HG02623 (cell line): ENCODE data around the gene OR52L1.
"Not testable (repeated sequence)": the region's sequence is repeated elsewhere in the genome, so short reads cannot be mapped to it uniquely, and the experiment has no call there.

Experiments used
- ATAC-seq: cut with Tn5 transposase; IDR thresholded peaks from one replicate; pipeline ENCODE4 v1.9.1; 2021; ENCODE audit warnings: moderate library complexity; ENCODE audit not compliant: unreplicated experiment

Gene OR52L1

DNA sequence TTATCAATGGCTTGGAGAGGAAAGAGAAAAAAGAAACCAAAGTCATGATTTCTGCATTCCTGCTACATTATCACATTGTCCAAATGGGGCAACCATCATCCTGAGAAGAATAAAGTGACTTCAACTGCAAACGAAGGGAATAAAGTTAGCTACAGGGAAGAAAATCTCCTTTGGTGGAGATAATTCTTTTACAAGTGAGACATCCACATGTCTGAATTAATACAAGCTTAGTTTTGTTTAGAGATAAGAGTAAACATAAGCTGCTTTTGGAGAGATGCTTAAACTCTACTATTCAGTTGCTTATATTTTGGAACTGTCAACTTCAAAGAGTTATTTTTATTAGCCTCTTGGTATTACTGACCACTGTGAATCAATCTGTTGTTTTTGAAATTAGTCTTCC, at the start of gene OR52L1:
Gene OR52L1, minus strand, starts transcription at position 101 of the 400 bp plus-strand sequence. Its CDS starts 55 bp downstream, at position 46.
- no peak for ATAC-seq

- no peak for ATAC-seq
These were observed 44.1 kb upstream of the OR52L1 start, which contains the start of gene OR56A1 for GRCh38 chr11:6030708-6031405. TSS of gene OR56A1 (minus strand) at chr11:6030758. CDS start at chr11:6027692, 3,066 bp downstream.

- no peak for ATAC-seq
These were observed 40.7 kb upstream of the OR52L1 start for GRCh38 chr11:6027501-6027900.

DNA sequence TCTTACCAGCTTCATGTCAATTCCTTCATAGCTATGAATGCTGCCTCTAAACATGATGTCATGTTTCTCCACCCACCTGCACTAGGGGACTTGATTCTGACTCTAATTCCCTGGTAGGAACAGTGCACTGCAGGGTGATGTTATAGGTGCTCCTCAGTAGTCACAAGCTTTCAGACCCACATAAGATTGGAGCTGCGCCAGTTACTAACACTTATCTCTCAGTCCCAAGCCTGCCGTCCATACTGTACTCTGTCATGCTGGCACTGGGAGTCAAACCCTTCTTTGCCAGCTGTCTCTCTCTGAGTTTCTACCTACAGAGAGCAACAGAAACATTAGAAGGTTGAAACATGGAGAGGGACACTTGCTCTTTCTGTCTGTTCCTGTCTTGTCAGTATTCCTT, 38.3 kb upstream of the OR52L1 start:
- ATAC-seq: no peak

DNA sequence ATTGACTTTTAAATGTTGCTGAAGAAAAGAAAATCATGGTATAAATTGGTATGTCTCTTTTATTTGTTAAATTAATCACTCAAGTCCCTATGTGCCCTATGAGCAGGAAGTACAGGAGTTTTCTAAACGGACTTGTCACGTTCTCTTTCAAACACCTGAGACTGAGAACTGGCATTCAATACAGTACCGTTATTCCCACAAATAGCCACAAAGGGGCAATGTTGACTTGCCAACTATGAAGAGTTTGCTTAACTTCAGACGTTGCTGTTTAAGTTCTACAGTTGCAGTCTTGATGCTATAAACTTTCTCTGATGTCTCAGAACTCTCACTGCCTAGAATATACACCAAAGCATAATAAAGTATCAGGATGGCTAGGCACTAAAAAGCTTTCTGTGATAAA, 36.2 kb upstream of the OR52L1 start:
- peak; percentile 50 for ATAC-seq

- no peak for ATAC-seq
These were observed 26.3 kb upstream of the OR52L1 start for GRCh38 chr11:6013042-6013441.

- ATAC-seq: no peak
These were observed 25.4 kb upstream of the OR52L1 start for GRCh38 chr11:6012035-6012668.

DNA sequence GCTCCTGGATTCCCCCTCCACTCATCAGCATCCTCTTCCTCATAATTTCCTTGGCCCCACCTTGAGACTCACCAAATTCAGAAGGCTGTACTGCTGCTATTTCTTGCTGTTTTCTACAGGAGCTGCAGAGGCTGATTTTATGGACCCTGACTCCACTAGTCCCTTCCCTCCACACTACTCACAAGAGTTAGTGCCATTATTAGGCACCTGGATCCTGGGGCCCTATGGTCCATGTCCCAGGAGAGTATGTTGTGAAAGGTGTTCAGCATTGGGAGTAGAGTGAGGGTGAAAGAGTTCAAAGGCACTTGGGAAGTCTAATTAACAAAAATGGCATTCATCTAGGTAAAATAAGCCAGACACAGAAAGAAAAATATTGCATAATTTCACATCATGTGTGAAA, 20.1 kb upstream of the OR52L1 start, which contains the start of gene OR56A4:
Gene OR56A4, minus strand, starts transcription at position 101 of the 400 bp plus-strand sequence. CDS start 3,954 bp downstream, outside the sequence.
- ATAC-seq: no peak

GRCh38 chr11:6006395-6006794, 19.6 kb upstream of the OR52L1 start:
- no peak for ATAC-seq

GRCh38 chr11:6002202-6002699, 15.5 kb upstream of the OR52L1 start:
- no peak for ATAC-seq

DNA sequence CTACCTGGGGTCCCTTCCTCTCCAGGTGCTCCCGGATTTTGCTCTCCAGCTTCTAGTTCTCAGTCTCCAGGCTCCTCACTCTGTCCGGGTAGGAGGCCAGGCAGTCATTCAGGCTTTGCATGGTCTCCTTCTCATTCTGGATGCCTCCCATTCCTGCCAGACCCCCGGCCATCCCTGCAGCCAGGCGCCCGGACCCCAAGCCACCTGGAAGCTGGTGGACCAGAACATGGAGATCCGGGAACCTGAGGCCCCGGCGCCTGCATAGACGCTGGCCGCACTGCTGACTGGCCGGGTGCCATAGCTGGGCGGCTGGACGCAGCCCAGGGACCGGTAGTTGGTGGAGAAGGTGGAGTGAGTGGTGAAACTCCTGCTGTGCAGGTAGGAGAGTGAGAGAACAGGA, 8.0 kb upstream of the OR52L1 start:
- no peak for ATAC-seq

DNA sequence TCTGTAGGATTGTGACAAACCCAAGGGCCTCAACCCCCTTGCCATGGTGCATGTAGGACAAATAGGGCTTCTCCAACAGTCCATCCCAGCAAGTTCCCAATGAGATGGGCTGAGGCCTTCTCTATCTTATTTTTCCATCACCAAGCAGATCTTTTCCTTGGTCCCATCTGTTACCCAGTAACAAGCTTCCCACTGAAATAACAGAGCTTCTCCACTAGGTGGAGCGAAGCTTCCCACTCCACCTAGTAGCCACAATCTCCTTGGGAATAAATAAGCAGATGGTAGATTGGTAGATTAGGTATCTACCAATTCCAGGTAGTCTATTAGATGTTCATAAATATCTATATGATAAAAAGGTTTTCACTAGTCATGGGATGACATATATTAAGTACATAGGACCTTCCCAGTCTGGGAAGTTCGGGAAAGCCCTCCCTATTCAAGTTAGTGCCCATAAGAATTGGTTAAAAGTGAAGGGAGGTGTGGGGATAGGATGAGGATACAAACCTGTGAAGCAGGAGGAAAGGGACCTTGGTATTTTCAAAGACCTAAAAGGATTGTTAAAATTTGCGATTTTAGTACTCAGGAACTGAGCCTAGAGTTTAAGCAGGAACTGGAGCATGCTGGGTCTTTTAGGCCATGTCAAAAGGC, 5.9 kb upstream of the OR52L1 start:
- ATAC-seq: no peak

- ATAC-seq: no peak
These were observed 5.4 kb upstream of the OR52L1 start for GRCh38 chr11:5992150-5992549.

DNA sequence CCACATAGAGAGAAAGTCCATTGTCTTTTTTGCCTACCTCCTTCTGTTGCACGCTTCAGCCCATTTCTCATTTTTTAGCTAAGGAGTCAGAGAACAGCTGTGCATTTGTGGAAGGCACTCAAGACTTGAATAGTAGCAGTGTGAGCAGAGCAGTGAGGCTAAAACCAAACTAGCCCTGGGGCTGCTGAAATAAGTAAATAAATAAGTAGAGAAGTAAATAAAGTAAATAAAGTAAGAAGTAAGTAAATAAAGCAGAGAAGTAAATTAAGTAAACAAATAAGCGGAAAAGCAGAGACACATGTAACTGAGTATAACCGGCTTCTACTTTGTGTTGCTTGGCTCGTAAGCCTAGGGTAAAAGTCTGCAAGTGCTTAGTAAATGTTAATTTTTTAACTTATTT, 2.4 kb upstream of the OR52L1 start:
- no peak for ATAC-seq

DNA sequence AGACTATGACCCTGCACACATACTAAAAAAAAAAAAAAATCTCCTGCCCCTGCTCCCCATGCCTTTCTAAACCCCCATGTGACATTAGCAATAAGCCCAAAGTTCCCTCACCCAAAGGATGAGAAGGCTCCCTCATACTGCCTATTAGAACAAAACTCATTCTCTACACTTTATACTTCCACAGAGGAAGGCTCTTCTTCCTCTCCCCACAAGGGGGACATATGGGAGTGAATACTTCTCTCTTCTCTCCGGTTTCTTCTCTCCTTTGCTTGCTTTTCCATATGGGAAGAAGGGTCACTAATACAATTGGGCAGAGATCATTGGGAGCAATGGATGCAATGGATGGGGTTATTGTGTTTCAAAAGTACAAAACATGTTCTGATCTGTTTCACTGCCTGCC, 3.3 kb downstream of the OR52L1 start:
- ATAC-seq: no peak

DNA sequence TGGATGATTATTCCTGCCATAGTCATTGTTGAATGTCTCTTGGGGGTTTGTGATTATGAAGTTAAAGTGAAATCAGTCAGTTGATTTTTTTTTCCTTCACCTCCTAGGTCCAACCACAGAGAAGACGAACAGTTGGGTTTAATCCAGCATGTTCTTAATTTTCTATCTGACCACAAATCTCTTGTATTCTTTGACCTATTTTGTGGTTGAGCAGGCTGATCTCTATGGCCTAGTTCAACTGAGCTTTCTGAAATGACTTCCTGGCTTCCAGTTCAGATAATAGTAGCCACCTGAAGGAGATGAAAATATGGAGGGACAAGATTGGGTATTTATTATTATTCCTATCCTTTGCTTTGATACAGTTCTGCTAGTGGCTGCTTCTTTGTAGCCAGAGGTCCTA, 13.3 kb downstream of the OR52L1 start:
- ATAC-seq: no peak

DNA sequence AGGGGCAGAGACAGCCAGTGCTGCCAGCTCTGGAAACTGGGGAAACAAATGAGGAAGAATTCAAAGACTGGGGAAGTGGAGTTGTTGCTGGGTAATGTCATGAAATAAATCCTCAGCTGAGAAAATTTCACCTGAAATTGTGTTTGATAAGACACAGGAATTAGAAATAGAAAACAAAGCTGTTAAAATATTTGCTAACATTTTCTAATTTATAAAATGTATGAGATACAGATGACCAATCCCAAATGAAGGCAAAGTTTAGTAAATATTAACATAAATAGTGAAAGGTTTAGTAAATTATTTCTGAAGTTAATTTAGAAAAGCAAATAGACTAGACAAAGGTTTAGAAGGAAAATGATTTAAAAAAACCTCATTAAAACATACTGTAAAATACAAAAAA, 18.4 kb downstream of the OR52L1 start, which contains the start of gene OR56A5:
Gene OR56A5, minus strand, starts transcription at position 101 of the 400 bp plus-strand sequence. Its CDS starts 0 bp downstream, at position 101.
- no peak for ATAC-seq

DNA sequence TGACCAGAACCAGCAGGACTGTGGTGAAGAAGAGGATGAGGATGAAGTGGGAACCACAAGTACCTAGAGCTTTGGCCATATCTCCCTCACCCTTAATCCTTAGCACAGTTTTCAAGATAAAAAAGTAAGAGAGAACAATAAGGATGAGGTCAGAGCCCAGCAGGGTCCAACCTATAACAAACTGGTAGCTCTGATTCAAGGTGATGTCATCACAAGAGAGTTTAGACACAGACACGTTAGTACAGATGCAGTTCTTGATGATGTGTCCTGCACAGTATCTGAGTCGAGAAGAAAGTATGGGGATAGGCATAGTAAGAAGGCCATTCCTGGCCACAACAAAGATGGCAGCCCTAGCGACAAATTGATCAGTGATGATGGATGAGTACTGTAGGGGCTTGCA, 19.1 kb downstream of the OR52L1 start:
- ATAC-seq: no peak

DNA sequence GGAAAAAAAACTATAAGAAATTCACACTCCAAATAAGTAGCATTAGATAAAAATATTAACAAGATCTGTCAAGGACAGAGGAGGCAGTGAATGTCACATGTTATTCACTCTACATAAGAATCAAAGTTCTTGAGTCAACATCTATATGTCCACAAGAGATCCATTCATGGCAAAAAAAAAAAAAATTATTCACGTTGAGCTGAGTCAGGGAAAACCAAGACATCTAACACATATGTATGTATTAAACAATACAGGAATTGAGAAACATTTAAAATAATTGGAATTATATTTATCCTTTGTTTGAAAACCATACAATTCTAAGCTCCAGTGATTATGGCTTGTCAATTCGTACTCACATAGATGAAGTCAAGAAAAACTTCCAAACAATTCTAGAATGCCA, 19.8 kb downstream of the OR52L1 start:
- ATAC-seq: no peak

DNA sequence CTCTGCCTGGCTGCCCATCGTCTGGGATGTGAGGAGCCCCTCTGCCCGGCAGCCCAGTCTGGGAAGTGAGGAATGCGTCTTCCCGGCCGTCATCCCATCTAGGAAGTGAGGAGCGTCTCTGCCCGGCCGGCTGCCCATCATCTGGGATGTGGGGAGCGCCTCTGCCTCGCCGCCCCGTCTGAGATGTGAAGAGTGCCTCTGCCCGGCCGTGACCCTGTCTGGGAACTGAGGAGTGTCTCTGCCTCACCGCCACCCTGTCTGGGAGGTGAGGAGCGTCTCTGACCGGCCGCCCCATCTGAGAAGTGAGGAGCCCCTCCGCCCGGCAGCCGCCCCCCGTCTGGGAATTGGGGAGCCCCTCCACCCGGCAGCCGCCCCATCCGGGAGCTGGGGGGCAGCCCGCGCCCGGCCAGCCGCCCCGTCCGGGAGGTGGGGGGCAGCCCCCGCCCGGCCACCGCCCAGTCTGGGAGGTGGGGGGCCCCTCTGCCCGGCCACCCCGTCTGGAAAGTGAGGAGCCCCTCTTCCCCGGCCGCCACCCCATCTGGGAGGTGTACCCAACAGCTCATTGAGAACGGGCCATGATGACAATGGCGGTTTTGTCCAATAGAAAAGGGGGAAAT, 26.0 kb downstream of the OR52L1 start:
- not testable (repeated sequence) for ATAC-seq

- no peak for ATAC-seq
These were observed 31.2 kb downstream of the OR52L1 start for GRCh38 chr11:5955586-5955985.
